ENCODE measurements around the gene KCNQ2. TPM values are rescaled to one million over a fixed set of nuclear protein-coding genes. Genes with fewer than 3 reads are reported as not detected.

The KCNQ2 gene
- total RNA-seq, 1 experiment from 2014 or later = 0.38 TPM

- Mint-ChIP-seq H3K27ac (ENCODE audit: unreplicated experiment) (peak overlapping the region; percentile 62), H3K4me1 (ENCODE audit: low read depth, unreplicated experiment) (peaks cover 26% of the 10 kb centered on the region), H3K4me3 (ENCODE audit: low read depth, unreplicated experiment) (no peak overlapping the region), H3K36me3 (ENCODE audit: insufficient read depth, unreplicated experiment) (peaks cover 68% of the 10 kb centered on the region), H3K9me3 (ENCODE audit: low read depth, unreplicated experiment) (peaks cover 2% of the 10 kb centered on the region), H3K27me3 (ENCODE audit: unreplicated experiment) (peaks cover 31% of the 10 kb centered on the region)
- DNase-seq = no peak
- BruUV-seq (replicated peaks) = no TSS peak
- intact Hi-C loops (cut with micrococcal nuclease; ENCODE audit: unreplicated experiment) = no loop called here
- TF ChIP-seq CTCF (IDR thresholded peaks at IDR 0.05; ENCODE audit: unreplicated experiment) = no peak
- CTCF ChIA-PET = interaction anchor here (0.7 kb wide), 1 partner anchor 15 kb away, joined by 7 read pairs; no protein-coding TSS in a partner anchor
Measured at GRCh38 chr20:63487116-63487764, 14.8 kb upstream of the KCNQ2 start.

GRCh38 chr20:63486300-63486855, 13.9 kb upstream of the KCNQ2 start:
- CTCF ChIA-PET = interaction anchor here (0.7 kb wide), 1 partner anchor 16 kb away, joined by 7 read pairs; no protein-coding TSS in a partner anchor

GRCh38 chr20:63484651-63485403, 12.4 kb upstream of the KCNQ2 start:
- Mint-ChIP-seq H3K4me1 (ENCODE audit: low read depth, unreplicated experiment) (peaks cover 44% of the 10 kb centered on the region), H3K36me3 (ENCODE audit: insufficient read depth, unreplicated experiment) (peaks cover 46% of the 10 kb centered on the region), H3K27ac (ENCODE audit: unreplicated experiment) (no peak overlapping the region), H3K9me3 (ENCODE audit: low read depth, unreplicated experiment) (no peaks in the 10 kb centered on the region), H3K27me3 (ENCODE audit: unreplicated experiment) (peaks cover 55% of the 10 kb centered on the region), H3K4me3 (ENCODE audit: low read depth, unreplicated experiment) (no peak overlapping the region)
- no peak for TF ChIP-seq CTCF (IDR thresholded peaks at IDR 0.05; ENCODE audit: unreplicated experiment)
- intact Hi-C loops (cut with micrococcal nuclease; ENCODE audit: unreplicated experiment) = no loop called here
- DNase-seq = no peak
- CTCF ChIA-PET = interaction anchor here (0.7 to 1.4 kb wide), 2 partner anchors 50 to 103 kb away, joined by 3 to 9 read pairs; no protein-coding TSS in a partner anchor
- BruUV-seq (replicated peaks) = no TSS peak

More at GRCh38 chr20:63486300-63486855, 13.9 kb upstream of the KCNQ2 start:
- H3K9me3 Mint-ChIP-seq (ENCODE audit: low read depth, unreplicated experiment) = no peaks in the 10 kb centered on the region
- no peak for DNase-seq
- no peak overlapping the region for H3K4me3 Mint-ChIP-seq (ENCODE audit: low read depth, unreplicated experiment)
- H3K36me3 Mint-ChIP-seq (ENCODE audit: insufficient read depth, unreplicated experiment) = peaks cover 61% of the 10 kb centered on the region
- H3K27ac Mint-ChIP-seq (ENCODE audit: unreplicated experiment) = peak overlapping the region; percentile 5
- intact Hi-C loops (cut with micrococcal nuclease; ENCODE audit: unreplicated experiment) = no loop called here
- no peak for TF ChIP-seq CTCF (IDR thresholded peaks at IDR 0.05; ENCODE audit: unreplicated experiment)
- peaks cover 35% of the 10 kb centered on the region for H3K4me1 Mint-ChIP-seq (ENCODE audit: low read depth, unreplicated experiment)
- BruUV-seq (replicated peaks) = no TSS peak
- peaks cover 40% of the 10 kb centered on the region for H3K27me3 Mint-ChIP-seq (ENCODE audit: unreplicated experiment)

- no peak for DNase-seq
- no peak overlapping the region for H3K27ac Mint-ChIP-seq (ENCODE audit: unreplicated experiment)
- BruUV-seq (replicated peaks) = no TSS peak
Measured at GRCh38 chr20:63484236-63484635, 11.8 kb upstream of the KCNQ2 start.

More at GRCh38 chr20:63484236-63484635, 11.8 kb upstream of the KCNQ2 start:
- CTCF ChIA-PET = interaction anchor here (0.7 to 1.4 kb wide), 4 partner anchors 8 to 103 kb away, joined by 3 to 9 read pairs (median 4); no protein-coding TSS in a partner anchor
- TF ChIP-seq CTCF (IDR thresholded peaks at IDR 0.05; ENCODE audit: unreplicated experiment) = no peak
- Mint-ChIP-seq H3K36me3 (ENCODE audit: insufficient read depth, unreplicated experiment) (peaks cover 40% of the 10 kb centered on the region), H3K27me3 (ENCODE audit: unreplicated experiment) (peaks cover 61% of the 10 kb centered on the region), H3K4me1 (ENCODE audit: low read depth, unreplicated experiment) (peaks cover 46% of the 10 kb centered on the region), H3K4me3 (ENCODE audit: low read depth, unreplicated experiment) (no peak overlapping the region), H3K9me3 (ENCODE audit: low read depth, unreplicated experiment) (no peaks in the 10 kb centered on the region)
- intact Hi-C loops (cut with micrococcal nuclease; ENCODE audit: unreplicated experiment) = no loop called here
